Mesendoderm (in vitro differentiated cells): ENCODE data around the gene EOLA2.
A peak's percentile ranks its signal among the peaks of the same experiment; 100 is the strongest.
"Not testable (repeated sequence)": the region's sequence is repeated elsewhere in the genome, so short reads cannot be mapped to it uniquely, and the experiment has no call there.

ENCODE experiments used
- DNase-seq: peaks from one replicate; pipeline ENCODE4 v3.0.0; 2013
- H2AK5ac ChIP-seq: 2 replicates; pipeline ENCODE4 v1.6.1; 2013; ENCODE audit warnings: low read length, inconsistent platforms
- H2BK120ac ChIP-seq: 2 replicates; pipeline ENCODE4 v1.6.1; 2013; ENCODE audit warnings: low read depth, mild to moderate bottlenecking, low read length, moderate library complexity, mixed read lengths
- H2BK15ac ChIP-seq: replicated peaks from 2 replicates; pipeline ENCODE4 v1.6.1; 2013; ENCODE audit warnings: low read depth, mild to moderate bottlenecking, moderate library complexity
- H2BK5ac ChIP-seq: 2 replicates; pipeline ENCODE4 v1.6.1; 2013; ENCODE audit warnings: low read length, inconsistent platforms
- H3K18ac ChIP-seq: 2 replicates; pipeline ENCODE4 v1.6.1; 2013; ENCODE audit warnings: mild to moderate bottlenecking, low read length, mixed read lengths
- H3K23ac ChIP-seq: one replicate; pipeline ENCODE4 v1.6.1; 2013; ENCODE audit warnings: low read length
- H3K27ac ChIP-seq: 2 replicates; pipeline ENCODE4 v1.5.1; 2013; ENCODE audit warnings: low read depth, mild to moderate bottlenecking, inconsistent platforms, low read length, moderate library complexity
- H3K27me3 ChIP-seq: 2 replicates; pipeline ENCODE4 v1.6.1; 2013; ENCODE audit warnings: low read length, control low read depth, mild to moderate bottlenecking, inconsistent platforms; ENCODE audit not compliant: insufficient read depth, poor library complexity
- H3K36me3 ChIP-seq: 2 replicates; pipeline ENCODE4 v1.6.1; 2013; ENCODE audit warnings: low read length, inconsistent platforms; ENCODE audit not compliant: control insufficient read depth, insufficient read depth
- H3K4ac ChIP-seq: one replicate; pipeline ENCODE4 v1.6.1; 2013; ENCODE audit warnings: low read depth, mild to moderate bottlenecking, low read length, moderate library complexity
- H3K4me1 ChIP-seq: 2 replicates; pipeline ENCODE4 v1.6.1; 2013; ENCODE audit warnings: low read depth, low read length, inconsistent platforms; ENCODE audit not compliant: control insufficient read depth
- H3K4me2 ChIP-seq: 2 replicates; pipeline ENCODE4 v1.6.1; 2013; ENCODE audit warnings: low read length
- H3K4me3 ChIP-seq: 2 replicates; pipeline ENCODE4 v1.5.1; 2013; ENCODE audit warnings: mild to moderate bottlenecking, low read length
- H3K56ac ChIP-seq: one replicate; pipeline ENCODE4 v1.6.1; 2013; ENCODE audit warnings: low read length
- H3K79me1 ChIP-seq: 2 replicates; pipeline ENCODE4 v1.6.1; 2013; ENCODE audit warnings: low read length, inconsistent platforms
- H3K79me2 ChIP-seq: 2 replicates; pipeline ENCODE4 v1.6.1; 2013; ENCODE audit warnings: mild to moderate bottlenecking, low read length; ENCODE audit not compliant: control insufficient read depth, insufficient read depth
- H3K9ac ChIP-seq: 2 replicates; pipeline ENCODE4 v1.6.1; 2013; ENCODE audit warnings: low read length, inconsistent platforms
- H4K5ac ChIP-seq: one replicate; pipeline ENCODE4 v1.6.1; 2013; ENCODE audit warnings: low read length
- H4K8ac ChIP-seq: one replicate; pipeline ENCODE4 v1.6.1; 2013; ENCODE audit warnings: low read depth, mild to moderate bottlenecking, control low read depth, low read length, moderate library complexity
- WGBS: extraction: QIAGEN DNeasy Blood & Tissue Kit; methylation state at CpG from one replicate; pipeline ENCODE4 v1.1.7; 2013; ENCODE audit warnings: low lambda C conversion rate, missing lambda C conversion rate; ENCODE audit not compliant: insufficient coverage; ENCODE audit errors: extremely low coverage; 5-methylcytosine and 5-hydroxymethylcytosine counted together

EOLA2 gene

DNA sequence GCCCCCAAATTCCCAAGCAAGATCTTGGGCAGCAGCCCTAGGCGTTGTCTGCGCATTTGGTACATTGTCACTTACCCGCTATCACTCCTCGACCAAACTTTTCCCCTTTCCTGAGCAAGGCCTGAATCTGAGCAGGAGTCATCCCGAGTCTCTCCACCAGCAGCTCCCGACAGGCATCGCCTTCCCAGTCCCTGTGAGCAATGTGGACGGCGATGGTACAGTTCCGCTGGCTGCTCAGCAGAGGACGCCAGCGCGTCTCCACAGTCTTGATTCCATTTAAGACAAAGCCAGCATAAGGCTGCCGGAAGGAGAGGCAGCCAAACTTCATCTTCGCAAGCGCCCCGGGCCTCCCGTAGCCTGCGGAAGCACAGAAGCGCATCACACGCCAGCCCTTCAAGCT, 4.7 kb downstream of the EOLA2 start:
- not testable (repeated sequence) for H2BK120ac ChIP-seq, H3K27ac ChIP-seq, H4K8ac ChIP-seq, H3K9ac ChIP-seq, H3K4me3 ChIP-seq, H2BK5ac ChIP-seq, H3K4me1 ChIP-seq, H3K4me2 ChIP-seq, H3K4ac ChIP-seq, H2BK15ac ChIP-seq, H3K27me3 ChIP-seq, H3K79me1 ChIP-seq, H3K79me2 ChIP-seq, H2AK5ac ChIP-seq, H3K56ac ChIP-seq, H3K18ac ChIP-seq, H3K23ac ChIP-seq, H4K5ac ChIP-seq, H3K36me3 ChIP-seq
- WGBS, result no CpG with 5 or more reads among the region's 21 CpGs
- DNase-seq, result peak; percentile 23

DNA sequence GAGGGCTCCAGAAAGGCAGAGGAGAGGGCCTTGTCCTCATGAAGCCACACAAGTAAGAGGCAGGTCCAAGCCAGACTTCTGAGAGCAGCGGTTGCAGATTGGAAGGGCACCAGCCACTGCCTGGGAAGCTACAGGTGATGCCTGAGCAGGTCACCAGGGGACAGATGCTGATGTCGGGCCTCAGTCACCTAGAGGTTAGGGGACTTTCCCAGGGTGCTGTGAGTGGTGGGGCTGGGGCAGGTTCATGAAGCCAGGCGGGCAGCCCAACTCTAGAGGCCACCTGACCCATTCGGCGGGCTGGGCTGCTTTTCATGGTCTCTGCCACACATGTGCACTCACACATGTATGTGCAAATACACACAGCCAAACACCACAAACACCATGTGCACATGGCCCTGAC, 5.3 kb downstream of the EOLA2 start:
- not testable (repeated sequence) for H2BK5ac ChIP-seq, H3K23ac ChIP-seq, DNase-seq, H2BK120ac ChIP-seq, H2AK5ac ChIP-seq, H3K27me3 ChIP-seq, H4K5ac ChIP-seq, H3K79me2 ChIP-seq, H3K4me1 ChIP-seq, H3K4me3 ChIP-seq, H3K4ac ChIP-seq, H3K9ac ChIP-seq, H3K27ac ChIP-seq, H2BK15ac ChIP-seq, H3K36me3 ChIP-seq, H4K8ac ChIP-seq, H3K56ac ChIP-seq, H3K18ac ChIP-seq, H3K79me1 ChIP-seq, H3K4me2 ChIP-seq
- WGBS, result no CpG with 5 or more reads among the region's 5 CpGs

DNA sequence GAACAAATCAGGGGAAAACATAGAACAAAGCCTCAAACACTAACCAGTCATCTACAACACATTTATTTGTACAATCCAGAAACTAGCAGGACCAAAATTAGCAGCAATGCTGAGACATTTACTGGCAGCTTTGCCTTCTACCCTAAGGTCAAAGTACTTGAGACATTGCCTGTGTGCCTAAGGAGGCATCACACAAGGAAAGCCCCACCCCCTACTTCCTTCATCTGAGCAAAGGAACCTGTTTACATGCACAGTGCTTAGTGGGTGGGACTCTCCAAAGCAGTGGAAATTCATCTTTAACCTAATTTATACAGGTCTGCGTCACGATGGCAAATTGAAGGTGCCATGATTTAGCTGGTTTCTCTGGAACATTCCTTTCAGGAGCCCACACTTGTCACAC, 6.1 kb downstream of the EOLA2 start:
- not testable (repeated sequence) for H3K79me1 ChIP-seq, H3K27ac ChIP-seq, DNase-seq, H4K8ac ChIP-seq, H2BK120ac ChIP-seq, H3K4me1 ChIP-seq, H3K27me3 ChIP-seq, H3K23ac ChIP-seq, H2BK15ac ChIP-seq, H3K4me2 ChIP-seq, H3K36me3 ChIP-seq, H3K79me2 ChIP-seq, H3K4ac ChIP-seq, H2AK5ac ChIP-seq, H3K9ac ChIP-seq, H3K4me3 ChIP-seq, H2BK5ac ChIP-seq, H4K5ac ChIP-seq, H3K56ac ChIP-seq, H3K18ac ChIP-seq
- WGBS, result no CpG with 5 or more reads among the region's 2 CpGs

DNA sequence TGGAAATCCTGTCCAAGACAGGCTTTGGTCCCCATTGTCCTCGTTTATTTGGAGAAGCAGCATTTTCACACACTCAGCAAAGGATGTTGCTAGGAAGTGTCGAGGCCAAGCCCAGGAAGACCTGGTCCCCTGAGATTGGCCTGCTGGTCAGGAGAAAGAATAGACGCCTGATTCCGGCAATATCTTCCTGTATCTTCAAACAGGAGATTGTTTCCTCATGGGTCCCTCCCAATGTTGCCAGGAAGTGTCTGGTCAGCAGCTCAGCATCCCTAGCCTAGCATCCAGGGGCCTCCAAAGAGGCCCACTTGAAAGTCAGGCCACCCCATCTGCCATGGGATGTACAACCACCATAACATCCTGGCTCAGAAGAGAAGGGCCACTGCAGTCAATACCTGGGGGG, 6.9 kb downstream of the EOLA2 start:
- not testable (repeated sequence) for H3K4ac ChIP-seq, H3K4me3 ChIP-seq, H3K18ac ChIP-seq, H3K23ac ChIP-seq, H3K56ac ChIP-seq, H2BK15ac ChIP-seq, DNase-seq, H3K4me1 ChIP-seq, H3K79me1 ChIP-seq, H4K8ac ChIP-seq, H3K27me3 ChIP-seq, H3K79me2 ChIP-seq, H2AK5ac ChIP-seq, H3K4me2 ChIP-seq, H2BK5ac ChIP-seq, H4K5ac ChIP-seq, H3K36me3 ChIP-seq, H3K9ac ChIP-seq, H3K27ac ChIP-seq, H2BK120ac ChIP-seq
- no CpG with 5 or more reads among the region's 4 CpGs for WGBS

DNA sequence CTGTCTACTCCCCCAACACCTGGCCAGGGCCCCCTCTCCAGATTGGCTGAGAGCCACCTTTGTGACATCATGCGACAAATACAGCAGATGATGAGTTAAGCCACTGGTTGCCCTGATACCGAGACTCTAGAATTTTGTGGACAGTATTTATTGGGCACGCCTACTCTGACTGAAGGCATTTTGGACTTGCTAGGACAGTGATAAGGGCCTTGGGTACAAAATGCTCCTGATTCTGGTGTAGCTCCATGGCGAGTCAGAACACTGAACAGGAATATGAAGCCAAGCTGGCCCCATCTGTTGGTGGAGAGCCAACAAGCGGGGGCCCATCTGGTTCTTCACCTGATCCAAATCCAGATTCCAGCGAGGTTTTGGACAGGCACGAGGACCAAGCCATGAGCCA, 8.9 kb downstream of the EOLA2 start, which contains the start of gene HSFX4:
HSFX4 (plus strand) TSS at position 174 of the 400 bp plus-strand sequence; CDS start at position 246, 72 bp downstream.
- not testable (repeated sequence) for H3K4me1 ChIP-seq, H4K8ac ChIP-seq, H3K79me2 ChIP-seq, H2AK5ac ChIP-seq, DNase-seq, H3K4me3 ChIP-seq, H3K4me2 ChIP-seq, H3K4ac ChIP-seq, H2BK120ac ChIP-seq, H4K5ac ChIP-seq, H3K27ac ChIP-seq, H3K9ac ChIP-seq, H3K27me3 ChIP-seq, H3K56ac ChIP-seq, H3K23ac ChIP-seq, H3K36me3 ChIP-seq, H3K79me1 ChIP-seq, H3K18ac ChIP-seq, H2BK15ac ChIP-seq, H2BK5ac ChIP-seq
- WGBS, result no CpG with 5 or more reads among the region's 7 CpGs

DNA sequence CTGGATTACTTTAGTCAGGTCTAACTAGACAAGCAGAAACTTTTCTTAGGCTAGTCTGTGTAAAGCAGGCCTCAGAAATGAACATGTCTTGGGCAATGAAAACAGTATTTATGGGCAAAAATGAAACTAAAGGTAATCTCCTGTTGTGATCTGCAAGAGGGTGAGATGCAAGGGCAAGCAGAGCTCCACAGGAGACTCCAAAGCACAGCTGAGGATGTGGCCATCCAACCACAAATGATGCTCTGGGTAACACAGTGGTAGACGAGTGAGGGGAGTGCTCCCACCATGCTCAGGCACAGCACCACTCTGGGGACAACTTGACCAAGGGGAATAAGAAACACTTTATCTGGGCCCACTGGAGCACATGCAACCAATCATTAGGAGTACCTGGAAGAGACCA, 9.7 kb downstream of the EOLA2 start:
- H4K8ac ChIP-seq, H3K36me3 ChIP-seq, H2BK120ac ChIP-seq, H3K4me3 ChIP-seq, H3K79me2 ChIP-seq, H3K27me3 ChIP-seq, H3K18ac ChIP-seq, H3K4me2 ChIP-seq, H3K4me1 ChIP-seq, H3K56ac ChIP-seq, DNase-seq, H3K27ac ChIP-seq, H2BK5ac ChIP-seq, H3K9ac ChIP-seq, H4K5ac ChIP-seq, H2AK5ac ChIP-seq, H3K79me1 ChIP-seq, H3K4ac ChIP-seq, H3K23ac ChIP-seq, H2BK15ac ChIP-seq: not testable (repeated sequence)
- no CpG with 5 or more reads among the region's 1 CpG for WGBS
